ENCODE measurements around the gene CYFIP2.

CYFIP2 gene

DNA sequence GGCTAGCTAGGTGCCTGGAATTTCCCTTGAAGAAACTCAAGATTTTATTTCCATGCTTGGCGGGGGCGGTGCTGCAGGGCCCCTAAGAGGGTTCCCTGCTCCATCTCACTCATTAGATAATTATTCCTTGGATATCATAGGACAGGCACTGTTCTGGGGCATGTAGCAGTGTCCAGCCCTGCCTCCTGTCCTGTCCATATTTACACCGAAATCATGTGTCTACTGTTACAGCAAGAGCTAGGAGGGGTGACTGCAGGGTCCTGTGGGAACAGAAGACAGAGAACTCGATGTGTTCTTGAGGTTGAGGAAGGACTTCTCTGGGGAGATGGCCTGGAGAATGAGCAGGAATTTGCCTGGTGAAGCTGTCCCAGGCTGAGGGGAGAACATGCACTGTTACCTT, 96.6 kb downstream of the CYFIP2 start:
- H4K20me1 ChIP-seq (ENCODE audit: insufficient read depth): no peaks in the 10 kb centered on the region
- no peaks in the 10 kb centered on the region for H3K4me1 ChIP-seq (ENCODE audit: low read depth, poor library complexity, severe bottlenecking)
- no peaks in the 10 kb centered on the region for H3K79me2 ChIP-seq (ENCODE audit: insufficient read depth, low read depth)
- H3K9ac ChIP-seq: no peak overlapping the region
- H3K4me2 ChIP-seq: no peak overlapping the region
- H2AFZ ChIP-seq (ENCODE audit: low read depth): no peak overlapping the region
- no peak overlapping the region for H3K27ac ChIP-seq
- no peak overlapping the region for H3K4me3 ChIP-seq (IDR thresholded peaks at IDR 0.05; ENCODE audit: insufficient read depth, low read depth, low read length)
- no peaks in the 10 kb centered on the region for H3K27me3 ChIP-seq (ENCODE audit: insufficient read depth, low read depth)
- TF ChIP-seq, protein P1, sequence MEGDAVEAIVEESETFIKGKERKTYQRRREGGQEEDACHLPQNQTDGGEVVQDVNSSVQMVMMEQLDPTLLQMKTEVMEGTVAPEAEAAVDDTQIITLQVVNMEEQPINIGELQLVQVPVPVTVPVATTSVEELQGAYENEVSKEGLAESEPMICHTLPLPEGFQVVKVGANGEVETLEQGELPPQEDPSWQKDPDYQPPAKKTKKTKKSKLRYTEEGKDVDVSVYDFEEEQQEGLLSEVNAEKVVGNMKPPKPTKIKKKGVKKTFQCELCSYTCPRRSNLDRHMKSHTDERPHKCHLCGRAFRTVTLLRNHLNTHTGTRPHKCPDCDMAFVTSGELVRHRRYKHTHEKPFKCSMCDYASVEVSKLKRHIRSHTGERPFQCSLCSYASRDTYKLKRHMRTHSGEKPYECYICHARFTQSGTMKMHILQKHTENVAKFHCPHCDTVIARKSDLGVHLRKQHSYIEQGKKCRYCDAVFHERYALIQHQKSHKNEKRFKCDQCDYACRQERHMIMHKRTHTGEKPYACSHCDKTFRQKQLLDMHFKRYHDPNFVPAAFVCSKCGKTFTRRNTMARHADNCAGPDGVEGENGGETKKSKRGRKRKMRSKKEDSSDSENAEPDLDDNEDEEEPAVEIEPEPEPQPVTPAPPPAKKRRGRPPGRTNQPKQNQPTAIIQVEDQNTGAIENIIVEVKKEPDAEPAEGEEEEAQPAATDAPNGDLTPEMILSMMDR (conservative IDR thresholded peaks at IDR 0.05; ENCODE audit: low read depth, low read length): no peak
- H3K36me3 ChIP-seq (ENCODE audit: insufficient read depth): no peaks in the 10 kb centered on the region

DNA sequence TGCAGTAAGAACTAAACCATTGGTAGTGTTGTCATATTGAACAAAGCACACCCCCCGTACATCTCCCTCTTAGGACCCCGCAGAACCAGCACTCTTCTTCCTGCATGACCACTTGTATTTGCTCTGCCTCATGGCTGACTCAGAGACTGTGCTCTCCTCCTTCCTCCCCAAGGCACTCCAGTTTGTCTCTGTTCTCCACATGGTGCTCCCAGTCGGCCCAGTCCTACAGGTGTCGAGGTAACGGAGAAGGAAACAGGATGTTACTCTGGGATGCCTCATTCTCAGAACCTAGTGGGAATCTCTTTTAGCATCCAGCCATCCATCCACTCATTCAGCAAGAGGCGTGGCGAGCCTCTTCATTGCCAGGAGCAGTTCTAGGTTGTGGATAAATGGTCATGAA, 97.1 kb downstream of the CYFIP2 start:
- no peak overlapping the region for H3K4me2 ChIP-seq
- H3K36me3 ChIP-seq (ENCODE audit: insufficient read depth): no peaks in the 10 kb centered on the region
- no peak overlapping the region for H3K4me3 ChIP-seq (IDR thresholded peaks at IDR 0.05; ENCODE audit: insufficient read depth, low read depth, low read length)
- no peaks in the 10 kb centered on the region for H3K4me1 ChIP-seq (ENCODE audit: low read depth, poor library complexity, severe bottlenecking)
- H3K27me3 ChIP-seq (ENCODE audit: insufficient read depth, low read depth): no peaks in the 10 kb centered on the region
- TF ChIP-seq, protein P1 (conservative IDR thresholded peaks at IDR 0.05; ENCODE audit: low read depth, low read length): no peak
- H3K27ac ChIP-seq: no peak overlapping the region
- no peaks in the 10 kb centered on the region for H4K20me1 ChIP-seq (ENCODE audit: insufficient read depth)
- H3K79me2 ChIP-seq (ENCODE audit: insufficient read depth, low read depth): no peaks in the 10 kb centered on the region
- no peak overlapping the region for H3K9ac ChIP-seq
- no peak overlapping the region for H2AFZ ChIP-seq (ENCODE audit: low read depth)

DNA sequence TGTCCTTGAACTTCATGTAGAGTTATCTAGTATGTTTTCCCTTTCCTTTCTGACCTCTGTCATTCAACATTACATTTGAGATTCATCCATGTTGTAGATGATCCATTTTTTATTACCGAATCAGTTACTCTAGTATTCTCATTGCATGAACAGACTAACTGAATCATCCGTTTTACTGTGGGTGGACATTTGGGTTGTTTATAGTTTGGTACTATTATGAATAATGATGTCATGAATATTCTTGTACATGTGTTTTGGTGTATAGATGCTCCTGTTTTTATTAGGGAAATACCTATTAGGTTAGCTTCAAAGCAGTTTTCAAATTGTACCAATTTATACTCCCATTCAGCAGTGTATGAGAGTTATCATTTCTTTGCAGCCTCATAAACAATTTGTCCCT, 99.8 kb downstream of the CYFIP2 start:
- Histone ChIP-seq H3K27me3 (ENCODE audit: insufficient read depth, low read depth) (no peaks in the 10 kb centered on the region), H3K4me3 (IDR thresholded peaks at IDR 0.05; ENCODE audit: insufficient read depth, low read depth, low read length) (no peak overlapping the region), H4K20me1 (ENCODE audit: insufficient read depth) (no peaks in the 10 kb centered on the region), H3K9ac (no peak overlapping the region), H3K27ac (no peak overlapping the region), H3K4me2 (no peak overlapping the region), H3K79me2 (ENCODE audit: insufficient read depth, low read depth) (no peaks in the 10 kb centered on the region), H3K4me1 (ENCODE audit: low read depth, poor library complexity, severe bottlenecking) (no peaks in the 10 kb centered on the region), H3K36me3 (ENCODE audit: insufficient read depth) (no peaks in the 10 kb centered on the region), H2AFZ (ENCODE audit: low read depth) (no peak overlapping the region)
- TF ChIP-seq, protein P1 (conservative IDR thresholded peaks at IDR 0.05; ENCODE audit: low read depth, low read length): no peak

DNA sequence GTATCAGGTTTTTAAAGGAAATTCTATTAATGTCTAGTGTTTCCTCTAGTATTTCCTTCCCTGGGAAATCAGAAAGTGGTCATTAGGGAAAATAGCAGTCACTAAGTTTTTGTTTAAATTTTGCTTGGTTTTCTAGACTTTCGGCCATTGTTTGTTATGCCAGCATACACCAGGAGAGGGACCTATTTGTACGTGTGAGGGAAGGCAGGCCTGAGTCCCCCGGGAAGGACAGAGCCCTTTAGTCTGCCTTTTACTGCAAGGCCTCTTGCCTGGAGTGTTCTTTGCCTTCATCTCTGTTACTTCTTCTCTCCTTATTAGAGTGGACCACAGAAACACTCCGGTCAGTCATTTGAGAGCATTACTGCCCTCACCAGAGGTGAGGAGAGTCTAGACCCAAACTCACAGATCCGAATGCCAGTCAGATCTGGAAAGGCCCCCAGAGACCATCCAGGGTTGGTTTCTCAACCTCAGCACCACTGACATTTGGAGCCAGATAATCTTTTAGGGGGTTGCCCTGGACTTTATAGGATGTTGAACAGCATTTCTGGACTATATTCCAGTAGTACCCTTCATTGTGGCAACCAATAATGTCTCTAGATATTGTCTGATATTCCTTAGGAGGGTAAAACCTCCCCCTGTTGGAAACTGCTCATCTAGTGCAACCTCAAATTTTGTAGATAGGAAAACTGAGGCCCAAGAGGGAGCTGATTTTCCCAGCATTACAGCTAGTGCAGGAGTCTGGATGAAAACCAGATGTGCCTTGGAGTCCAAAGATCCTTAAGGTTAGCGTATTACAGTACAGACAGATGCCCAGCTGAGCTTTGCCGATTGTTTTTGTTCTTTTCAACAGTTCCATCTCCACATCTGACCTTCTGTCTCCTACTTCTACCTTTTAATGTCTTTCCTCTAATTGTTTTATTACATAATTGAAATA, 101.1 kb downstream of the CYFIP2 start:
- no peaks in the 10 kb centered on the region for H4K20me1 ChIP-seq (ENCODE audit: insufficient read depth)
- no peaks in the 10 kb centered on the region for H3K79me2 ChIP-seq (ENCODE audit: insufficient read depth, low read depth)
- no peaks in the 10 kb centered on the region for H3K27me3 ChIP-seq (ENCODE audit: insufficient read depth, low read depth)
- H3K4me1 ChIP-seq (ENCODE audit: low read depth, poor library complexity, severe bottlenecking): no peaks in the 10 kb centered on the region
- H3K4me3 ChIP-seq (IDR thresholded peaks at IDR 0.05; ENCODE audit: insufficient read depth, low read depth, low read length): no peak overlapping the region
- H2AFZ ChIP-seq (ENCODE audit: low read depth): no peak overlapping the region
- TF ChIP-seq, protein P1 (conservative IDR thresholded peaks at IDR 0.05; ENCODE audit: low read depth, low read length): no peak
- H3K9ac ChIP-seq: no peak overlapping the region
- no peak overlapping the region for H3K27ac ChIP-seq
- H3K36me3 ChIP-seq (ENCODE audit: insufficient read depth): no peaks in the 10 kb centered on the region
- no peak overlapping the region for H3K4me2 ChIP-seq
